NCI-H2227 treated with DMSO at 0.1 percent for 48 hours (cell line): ENCODE results near the gene SLC25A22.

Source experiments
- DNase-seq: peaks from one replicate; lab custom pipeline; 2025; lab: John Stamatoyannopoulos, UW

The SLC25A22 gene

DNA sequence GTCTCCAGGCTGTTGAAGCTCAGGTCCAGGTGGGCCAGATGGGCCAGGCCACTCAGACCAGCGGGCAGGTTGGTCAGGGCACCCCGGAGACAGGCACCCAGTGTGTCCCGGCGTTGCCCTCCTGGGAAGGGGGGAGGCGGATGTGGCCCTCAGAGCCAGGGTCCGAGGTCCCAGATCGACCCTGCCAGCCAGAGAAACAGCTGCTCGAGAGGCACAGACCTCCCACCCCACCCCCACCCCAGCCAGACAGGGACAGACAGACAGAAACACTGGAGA is 5.3 kb upstream of the SLC25A22 start:
- no peak for DNase-seq

DNA sequence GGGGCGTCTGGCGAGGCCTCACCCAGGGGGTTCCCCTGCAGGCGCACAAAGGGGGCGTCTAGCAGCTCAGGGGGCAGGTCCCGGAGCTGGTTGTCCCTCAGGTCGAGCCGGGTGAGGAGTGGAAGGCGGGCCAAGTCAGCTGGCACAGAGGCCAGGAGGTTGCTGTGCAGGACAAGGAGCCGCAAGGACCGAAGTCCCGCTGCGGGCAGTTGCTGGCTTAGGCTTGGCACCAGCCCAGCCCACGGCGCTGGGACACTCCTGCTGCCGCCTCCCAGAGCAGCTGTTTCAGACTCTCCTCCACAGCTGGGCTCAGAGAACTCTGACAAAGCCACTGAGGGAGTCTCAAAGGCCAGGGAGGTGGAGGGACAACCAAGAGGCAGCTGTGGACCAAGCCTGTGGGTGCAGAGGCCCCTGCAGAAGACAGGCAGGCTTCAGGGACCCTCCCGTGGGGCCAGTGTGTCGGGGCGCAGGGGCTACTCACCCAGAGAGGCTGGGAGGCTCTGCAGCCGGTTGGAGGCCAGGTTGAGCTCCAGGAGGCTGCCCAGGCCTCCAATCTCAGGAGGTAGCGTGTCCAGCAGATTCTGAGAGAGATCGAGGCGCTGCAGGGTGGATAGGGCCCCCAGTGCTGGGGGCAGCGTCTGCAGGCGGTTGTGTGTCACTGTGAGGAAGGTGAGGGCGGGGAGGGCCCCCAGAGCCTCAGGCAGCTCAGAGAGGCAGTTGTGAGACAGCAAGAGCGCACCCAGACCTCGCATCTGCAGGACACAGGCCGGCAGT is 4.8 kb upstream of the SLC25A22 start:
- no peak for DNase-seq

DNA sequence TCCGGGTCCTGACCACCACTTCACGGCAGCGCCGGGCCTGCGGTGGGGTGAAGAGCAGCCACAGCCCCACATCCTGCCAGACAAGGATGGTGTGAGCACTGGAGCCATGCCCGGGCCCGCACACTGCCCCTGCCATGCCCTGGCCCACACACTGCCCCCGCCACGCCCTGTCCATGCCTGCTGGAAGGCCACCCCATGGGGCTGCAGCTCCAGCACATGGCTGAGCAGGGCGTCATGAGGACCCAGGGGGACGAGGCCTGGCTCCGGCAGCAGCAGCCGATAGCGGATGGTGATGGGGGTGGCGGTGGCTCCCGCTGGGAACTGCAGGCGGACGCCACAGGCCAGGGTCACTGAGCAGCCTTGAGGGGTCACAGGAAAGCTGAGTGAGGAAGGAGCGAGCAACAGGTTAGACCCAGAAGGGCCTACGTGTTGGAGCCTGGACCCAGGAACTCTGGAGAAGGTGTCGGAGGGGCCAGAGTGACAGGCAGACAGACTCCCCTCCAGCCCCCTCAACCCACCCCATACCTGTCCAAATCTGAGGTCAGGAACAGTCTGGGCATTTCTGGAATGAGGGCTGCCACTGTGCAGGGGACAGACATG is 4.0 kb upstream of the SLC25A22 start:
- no peak for DNase-seq

DNA sequence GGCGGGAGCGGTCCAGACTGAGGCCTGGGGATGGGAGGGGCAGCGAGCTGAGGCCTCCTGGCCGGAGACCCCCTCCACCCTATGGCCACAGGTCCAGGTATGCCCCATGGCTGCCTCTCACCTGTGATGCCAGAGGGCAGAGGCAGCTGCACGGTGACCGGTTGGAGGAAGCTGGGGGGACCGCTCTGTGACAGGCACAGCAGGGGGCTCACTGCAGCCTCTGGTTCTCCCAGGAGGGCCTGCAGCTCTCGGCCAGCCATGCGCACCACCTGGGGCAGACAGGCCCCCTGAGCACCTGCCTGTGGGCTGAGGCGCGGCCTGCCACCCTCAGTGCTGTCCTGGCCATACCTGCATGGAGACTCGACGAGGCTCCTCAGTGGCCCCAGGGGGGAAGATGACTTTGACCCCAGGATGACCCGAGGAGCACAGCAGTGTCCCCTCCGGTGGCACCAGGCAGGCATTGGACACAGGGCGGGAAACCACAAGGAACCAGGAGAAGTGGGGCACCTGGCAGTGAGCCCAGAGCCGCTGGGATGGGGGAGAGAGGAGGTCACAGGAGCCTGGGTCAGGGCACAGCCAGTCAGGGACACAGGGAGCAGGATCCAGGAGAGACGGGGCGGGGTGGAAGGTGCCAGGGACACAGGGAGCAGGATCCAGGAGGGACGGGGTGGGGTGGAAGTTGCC is 3.2 kb upstream of the SLC25A22 start:
- no peak for DNase-seq

DNA sequence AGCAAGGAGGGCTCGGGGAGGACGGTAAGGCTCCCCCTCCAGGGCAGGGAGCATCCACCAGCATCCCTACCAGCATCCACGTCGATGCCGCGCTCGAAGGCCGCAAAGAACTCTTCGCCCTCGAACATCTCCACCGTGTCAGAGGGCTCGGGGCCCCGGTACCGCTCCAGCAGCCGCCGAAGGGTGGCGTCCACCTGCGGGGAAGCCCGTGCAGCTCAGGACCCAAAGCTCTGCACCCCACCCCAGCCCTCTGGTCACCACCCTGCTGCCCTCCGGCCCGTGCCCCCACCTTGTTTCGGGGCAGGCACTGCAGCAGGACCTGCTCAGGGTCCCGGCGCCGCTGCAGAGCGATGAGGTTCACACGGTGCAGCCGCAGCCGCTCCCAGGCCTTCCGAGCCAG is 2.4 kb upstream of the SLC25A22 start:
- DNase-seq: no peak

DNA sequence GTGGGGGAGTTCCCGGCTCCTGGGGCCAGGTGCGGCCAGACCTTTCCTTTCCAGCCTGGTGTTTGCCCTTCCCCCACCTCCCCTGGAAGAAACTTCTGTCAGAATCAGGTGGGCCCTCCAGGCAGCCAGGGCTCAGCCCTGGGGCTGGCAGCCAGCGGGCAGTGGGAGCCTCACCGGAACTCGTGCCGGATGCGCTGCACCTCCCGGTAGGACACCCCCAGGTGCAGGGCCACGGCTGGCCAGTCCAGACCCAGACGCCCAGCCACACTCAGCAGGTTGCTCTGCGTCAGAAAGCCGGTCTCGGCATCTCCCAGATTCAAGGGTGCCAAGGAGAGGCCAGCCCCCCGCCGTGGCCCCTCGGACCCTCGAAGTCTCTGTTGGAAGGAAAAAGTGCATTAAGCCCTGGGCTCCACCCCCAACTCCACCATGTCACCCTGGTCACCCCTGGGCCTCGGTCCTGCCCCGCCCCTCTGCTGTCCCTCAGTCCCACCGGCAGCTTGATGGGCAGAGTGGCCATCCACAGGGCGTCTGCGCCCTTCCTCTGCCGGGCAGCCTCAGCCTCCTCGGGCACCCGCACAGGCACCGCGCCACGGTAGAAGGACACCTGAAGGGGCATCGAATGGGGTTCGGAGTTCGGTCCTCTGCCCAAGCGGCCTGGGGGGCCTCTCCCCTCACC is 1.7 kb upstream of the SLC25A22 start:
- no peak for DNase-seq

DNA sequence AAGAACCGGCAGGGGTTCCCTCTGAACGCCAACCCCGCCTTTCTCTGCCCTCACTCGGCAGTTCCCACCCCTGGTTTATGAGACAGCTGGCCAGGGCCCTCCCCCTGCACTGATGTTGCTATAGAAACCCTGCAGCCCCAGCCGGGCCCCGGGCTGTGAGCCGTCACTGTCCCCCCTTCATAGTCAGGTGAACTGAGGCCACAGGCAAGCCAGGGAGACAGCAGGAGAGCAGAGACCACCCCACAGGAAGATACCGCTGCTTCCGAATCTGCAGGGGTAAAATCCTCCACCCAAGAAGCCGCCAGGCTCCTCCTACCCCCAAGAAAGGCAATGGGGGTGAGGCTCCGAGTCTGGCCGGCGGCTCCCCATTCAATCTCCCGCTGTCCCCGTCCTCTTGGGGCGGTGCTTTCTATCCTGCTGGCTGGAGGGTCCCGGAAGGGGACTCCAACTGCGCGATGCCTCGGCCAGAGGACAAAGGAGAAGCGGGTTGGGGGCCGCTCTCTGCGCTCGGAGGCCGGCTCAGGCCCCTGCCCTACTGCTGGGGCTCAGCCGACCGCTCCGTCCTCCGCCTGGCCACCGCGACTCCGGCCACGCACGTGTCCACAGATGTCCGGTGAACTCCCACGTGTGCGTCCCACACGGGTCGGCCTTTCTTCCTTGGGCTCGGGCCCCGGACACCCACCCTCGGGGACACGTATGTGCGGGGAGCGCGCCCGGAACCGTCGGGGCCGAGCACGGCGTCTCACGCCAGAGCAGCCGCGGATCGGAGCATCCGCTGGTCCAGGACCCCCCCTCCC is 587 bp downstream of the SLC25A22 start:
- DNase-seq: peak; percentile 90

DNA sequence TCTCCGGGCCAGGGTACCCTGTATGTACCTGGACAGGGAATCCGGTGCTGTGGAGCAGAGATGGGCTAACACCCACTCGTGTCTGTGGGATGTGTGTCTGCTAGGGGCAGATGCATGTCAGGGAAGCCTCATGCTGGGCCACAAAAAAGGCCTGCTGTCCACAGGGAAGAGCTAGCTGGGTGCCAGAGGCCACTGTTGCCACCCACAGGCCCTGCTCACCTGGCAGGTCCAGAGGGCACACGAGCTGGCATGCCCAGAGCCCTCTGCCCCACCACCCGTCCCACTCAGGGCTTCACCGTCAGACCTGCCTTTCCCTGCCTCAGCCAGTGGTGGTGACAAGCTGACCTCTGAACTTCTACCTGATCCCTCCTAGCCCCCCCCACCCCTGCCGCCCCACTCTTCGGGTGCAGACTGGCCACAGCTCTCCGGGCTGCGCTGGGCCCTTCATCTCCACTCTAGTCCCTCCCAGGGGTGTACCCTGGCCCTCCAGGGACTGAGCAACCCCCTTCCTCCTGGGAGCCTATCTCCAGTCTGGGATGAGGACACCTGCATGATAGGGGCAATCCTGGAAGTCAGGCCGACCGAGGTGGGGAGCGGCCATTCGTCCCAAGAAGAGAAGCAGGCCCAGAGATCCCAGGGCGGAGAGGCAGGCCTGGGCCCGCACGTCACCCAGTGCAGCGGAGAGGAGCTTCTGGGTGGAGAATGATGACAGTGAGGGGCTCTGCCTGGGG is 1.4 kb downstream of the SLC25A22 start:
- no peak for DNase-seq

DNA sequence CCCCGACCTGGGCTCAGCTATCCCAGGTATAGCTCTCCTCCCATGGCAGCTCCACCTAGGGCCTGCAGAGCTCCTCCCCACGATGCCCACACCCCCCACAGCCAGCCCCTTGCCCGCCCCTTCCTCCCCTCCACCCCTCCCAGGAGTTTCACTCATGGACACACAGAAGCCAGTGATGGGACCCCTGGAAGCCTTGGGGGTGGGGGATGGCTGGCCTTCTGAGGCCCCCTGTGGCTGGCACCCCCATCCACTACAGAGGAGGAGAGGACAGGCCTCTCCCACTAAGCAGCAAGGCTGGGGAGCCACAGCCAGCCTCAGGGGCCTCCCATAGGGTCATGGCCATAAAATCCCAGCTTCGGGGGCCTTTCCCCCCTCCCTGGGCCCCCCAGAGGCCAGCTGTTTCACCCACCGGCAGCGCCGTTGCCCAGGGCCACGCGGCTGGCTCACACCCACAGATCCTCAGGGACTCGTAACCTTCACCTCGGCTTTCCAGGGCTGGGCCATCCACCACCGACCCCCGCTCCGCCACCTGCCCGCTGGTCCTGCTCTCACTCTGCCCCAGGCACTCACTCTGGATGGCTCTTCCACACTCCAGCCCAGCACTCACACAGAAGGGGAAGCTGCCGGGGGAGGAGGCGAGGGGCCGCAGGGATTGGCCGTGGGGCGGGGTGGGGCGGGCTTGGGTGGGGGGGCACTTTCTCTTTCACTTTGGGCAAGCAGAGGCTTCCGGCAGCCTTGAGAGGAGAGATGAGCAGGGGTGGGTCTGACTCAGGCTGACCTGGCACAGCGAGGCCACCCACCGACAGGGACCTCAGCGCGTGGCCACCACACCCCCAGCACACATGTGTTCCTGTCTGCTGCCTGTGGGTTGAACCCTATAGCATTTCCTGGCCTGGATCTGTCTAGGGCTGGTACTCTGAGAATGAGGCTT is 2.2 kb downstream of the SLC25A22 start:
- peak; percentile 78 for DNase-seq

DNA sequence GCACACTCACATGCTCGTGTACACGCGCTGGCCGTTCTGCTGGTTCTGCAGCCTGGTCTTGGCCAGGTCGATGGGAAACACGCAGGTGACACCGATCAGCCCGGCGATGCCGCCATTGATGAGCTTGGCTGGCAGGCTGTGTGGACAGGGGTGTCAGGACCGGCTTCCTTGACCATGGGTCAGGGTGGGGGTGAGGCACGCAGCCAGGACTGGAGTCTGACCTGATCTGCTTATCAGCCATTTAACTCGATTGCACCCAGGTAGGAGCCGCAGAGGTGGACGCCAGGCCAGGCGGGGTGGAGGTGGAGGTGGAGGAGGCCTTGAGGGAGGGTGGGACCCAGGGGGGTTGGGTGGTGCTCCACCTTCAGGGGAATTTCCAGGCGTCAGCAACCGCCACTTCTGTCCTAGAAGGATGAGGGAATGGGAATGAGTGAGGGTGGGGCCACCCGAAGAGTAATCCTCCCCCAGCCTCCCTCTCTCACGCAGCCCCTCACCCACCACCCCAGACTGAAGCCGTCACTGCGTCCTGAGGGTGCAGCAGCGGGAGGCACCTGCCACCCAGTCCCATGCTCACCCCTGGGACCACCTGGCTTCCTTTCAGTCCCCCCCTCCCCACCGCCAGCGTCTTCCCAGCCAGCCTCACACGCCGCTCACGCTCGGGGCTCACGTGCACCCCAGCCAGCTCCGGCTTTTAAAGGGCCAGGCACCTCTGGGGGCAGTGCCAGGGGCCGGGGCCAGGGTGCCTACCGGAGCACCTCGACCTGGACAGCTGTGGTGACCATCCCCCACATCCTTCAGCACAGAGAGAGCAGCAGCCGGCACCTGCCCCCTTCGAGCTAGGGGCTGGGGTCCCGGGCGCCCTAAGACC is 3.1 kb downstream of the SLC25A22 start:
- no peak for DNase-seq

DNA sequence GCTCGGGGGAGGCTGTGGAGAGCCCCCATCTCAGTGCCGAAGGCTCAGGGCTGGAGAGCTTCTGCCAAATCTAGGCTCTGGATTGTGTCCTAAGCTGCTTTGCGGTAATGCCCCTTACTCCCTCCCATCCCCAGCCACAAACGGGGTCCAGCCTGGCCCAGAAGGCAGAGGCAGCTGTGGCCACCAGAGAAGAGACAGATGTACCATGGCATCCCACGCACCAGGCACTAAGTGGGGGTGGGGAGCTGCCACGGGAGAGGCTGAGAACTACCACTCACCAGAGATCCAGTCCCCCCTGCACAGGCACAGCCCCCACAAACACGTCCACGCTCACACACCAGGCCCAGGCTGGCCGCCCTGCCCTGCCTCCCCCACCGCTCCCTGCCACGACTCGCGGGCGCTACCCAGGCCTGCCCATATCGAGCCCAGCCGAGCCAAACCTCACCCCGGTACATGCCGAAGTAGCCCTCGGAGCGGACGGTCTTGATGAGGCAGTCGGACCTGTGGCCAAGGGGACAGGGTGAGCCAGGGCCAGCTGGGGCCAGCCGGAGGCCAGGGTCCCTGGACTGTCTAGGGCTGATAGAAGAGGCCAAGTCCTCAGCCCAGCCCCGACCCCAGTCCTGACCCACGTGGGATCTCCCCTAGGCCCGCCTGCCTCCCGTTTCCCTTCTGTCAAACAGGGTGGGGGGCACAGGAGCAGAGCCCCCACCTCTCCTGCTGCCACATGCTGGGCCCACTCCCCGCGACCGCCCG is 3.9 kb downstream of the SLC25A22 start:
- no peak for DNase-seq

DNA sequence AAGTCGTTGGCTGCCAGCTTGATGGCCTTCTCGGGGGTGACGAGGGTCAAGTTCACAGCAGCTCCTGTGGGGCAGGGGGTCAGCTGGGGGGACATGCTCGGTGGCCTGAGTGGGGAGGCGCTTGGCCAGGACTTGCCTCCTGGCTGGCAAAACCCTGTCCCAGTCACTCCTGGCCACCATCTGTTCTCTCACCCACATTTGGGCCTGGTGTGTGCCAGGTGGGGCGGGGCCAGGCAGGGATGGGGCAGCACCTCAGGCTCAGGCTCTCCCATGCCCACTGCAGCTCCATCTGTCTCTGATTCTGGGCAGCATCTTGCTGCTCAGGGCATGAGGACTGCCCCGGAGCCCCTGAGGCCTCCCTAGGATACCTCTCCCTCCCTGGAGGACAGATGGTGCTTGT is 4.5 kb downstream of the SLC25A22 start:
- no peak for DNase-seq

DNA sequence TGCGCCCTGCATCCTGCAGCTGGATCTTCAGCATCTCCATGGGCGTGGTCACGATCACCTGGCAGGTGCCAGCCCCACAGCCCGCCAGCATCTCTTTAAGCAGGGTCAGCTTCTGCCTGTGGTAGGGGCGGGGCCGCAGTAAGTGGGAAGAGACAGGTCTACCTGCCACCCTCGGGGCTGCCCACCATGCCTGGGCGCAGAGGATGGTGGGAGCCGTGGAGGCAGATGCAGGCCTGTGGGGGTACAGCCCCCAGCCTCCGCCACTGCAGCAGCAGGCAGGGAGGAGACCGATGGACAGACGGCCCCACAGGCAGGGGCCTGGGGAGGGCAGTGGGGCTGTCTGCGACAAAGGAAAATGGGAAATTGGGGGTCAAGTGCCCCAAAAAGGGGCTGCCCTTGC is 5.2 kb downstream of the SLC25A22 start:
- no peak for DNase-seq

DNA sequence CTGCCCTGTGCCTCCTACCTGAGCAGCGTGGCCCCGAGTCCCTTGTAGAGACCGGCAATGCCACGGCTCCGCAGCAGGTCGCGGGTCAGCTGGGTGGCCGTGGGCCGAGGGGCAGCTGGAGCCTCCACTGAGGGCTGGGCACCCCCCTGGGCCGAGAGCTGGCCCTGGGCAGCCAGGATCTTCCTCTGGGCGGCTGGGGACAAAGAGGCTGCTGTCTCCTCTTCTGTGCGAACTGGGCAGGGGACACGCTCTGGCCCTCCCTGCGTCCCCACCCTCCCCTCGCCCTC is 5.6 kb downstream of the SLC25A22 start:
- DNase-seq: no peak

DNA sequence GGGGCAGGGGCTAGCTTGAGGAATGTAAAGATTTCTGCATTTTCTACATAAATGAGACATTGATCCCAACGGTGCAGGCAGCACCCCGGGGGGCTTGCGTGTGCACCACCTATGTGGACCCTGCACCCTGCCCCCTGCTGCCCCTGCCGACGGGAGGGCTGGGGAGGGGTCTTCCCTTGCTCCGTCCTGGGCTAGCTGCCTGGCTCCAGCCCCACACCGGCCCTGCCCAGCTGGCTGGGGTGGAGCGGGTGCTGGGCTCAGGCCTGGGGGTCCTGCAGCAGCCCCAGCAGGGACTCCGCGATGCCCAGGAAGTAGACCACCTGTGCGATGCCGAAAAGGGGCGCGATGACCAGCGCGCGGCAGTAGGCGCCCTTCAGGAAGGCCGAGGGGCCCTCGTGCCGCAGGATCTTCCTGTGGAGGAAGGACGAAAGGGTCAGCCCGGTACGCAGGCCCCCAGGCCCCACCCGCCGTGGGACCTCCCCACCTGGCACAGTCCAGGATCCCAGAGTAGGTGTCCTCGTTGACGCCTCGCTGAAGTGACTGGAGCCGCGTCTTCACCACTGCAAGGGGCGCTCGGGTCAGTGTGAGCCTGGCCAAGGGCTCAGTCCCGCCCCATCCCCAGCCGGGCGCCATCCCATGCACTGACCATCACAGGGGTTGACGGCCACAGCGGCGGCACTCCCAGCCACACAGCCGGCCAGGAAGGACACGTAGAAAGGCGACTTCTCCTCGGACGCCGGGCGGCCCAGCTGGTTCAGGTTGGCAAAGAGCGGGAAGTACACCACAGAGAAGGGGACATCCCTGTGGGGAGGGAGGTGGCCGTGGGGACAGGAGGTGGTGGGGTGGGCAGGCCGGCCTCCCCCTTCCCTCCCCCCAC is 6.2 kb downstream of the SLC25A22 start:
- DNase-seq: no peak

DNA sequence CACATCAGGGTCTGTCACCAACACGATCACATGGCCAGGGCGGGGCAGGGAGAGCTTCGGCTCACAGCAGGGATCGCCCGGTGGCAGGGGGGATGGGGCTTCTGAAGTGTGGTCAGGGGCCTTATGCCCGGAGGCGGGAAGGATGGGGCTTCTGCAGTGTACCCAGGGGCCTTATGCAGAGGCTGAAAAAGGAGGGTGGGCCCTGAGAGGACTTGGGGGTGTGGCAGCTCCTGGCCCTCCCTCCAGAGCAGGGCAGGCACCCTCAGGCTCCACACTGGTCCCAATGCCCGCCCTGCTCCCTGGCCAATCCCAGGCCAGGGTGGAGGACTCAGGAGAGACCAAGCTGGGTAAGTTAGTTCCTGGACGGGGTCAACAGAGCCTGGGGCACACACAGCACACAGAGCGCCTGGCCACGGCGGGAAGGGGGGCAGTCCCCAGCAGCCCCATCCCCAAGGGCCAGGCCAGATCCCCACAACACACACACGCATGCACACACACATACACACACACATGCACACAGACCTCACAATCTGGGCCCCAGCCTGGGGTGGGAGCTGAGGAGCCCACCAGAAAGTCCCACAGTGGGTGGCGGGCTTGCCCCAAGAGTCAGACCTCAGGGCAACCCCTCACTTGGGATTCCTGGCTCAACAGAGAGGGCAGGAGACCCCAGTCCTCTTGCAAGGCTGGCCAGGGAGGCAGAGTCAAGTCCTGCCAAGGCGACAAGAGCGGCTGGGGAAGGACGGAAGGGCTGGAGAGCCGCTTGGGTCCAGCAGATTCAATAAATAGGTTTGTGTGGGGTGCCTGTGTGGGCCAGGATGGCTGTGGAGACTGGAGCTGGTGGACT is 7.1 kb downstream of the SLC25A22 start:
- peak; percentile 56 for DNase-seq

DNA sequence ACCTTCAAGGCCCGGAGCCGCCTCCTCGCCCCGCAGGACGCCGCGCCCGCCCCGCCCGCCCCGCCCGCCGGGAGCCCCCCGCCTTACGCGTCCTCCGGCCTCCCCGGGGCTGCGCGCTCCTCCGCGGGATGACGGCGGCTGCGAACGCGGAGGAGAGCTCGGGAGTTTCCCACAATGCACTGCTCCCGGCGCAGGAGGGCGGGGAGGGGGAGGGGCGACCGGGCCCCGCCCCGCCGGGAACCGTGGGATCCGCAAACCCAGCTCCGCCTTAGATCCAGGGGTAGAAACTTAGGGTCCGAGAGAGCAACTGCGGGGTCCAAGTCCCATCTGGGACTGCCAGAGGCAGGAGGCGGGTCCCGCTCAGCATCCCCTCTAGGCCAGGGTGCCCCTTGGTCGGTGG is 8.1 kb downstream of the SLC25A22 start, which contains the start of gene CEND1:
Gene CEND1 (minus strand): TSS at position 148 of the 400 bp plus-strand sequence. CDS start 1,514 bp downstream, outside the sequence.
- peak; percentile 79 for DNase-seq
